Activated naive CD4-positive, alpha-beta T cell treated with anti-CD3 and anti-CD28 coated beads for 36 hours (primary cell): ENCODE results near the gene PDLIM1. TPM values are rescaled to one million over a fixed set of nuclear protein-coding genes. Genes with fewer than 3 reads are reported as not detected.

Experiments
- CTCF ChIA-PET: fragments of 350-600 bp; sonication (Branson Sonifier 250); formaldehyde crosslinking; loops from one replicate; lab custom pipeline; 2021; ENCODE audit warnings: antibody characterized with exemption; lab: Charles Lee
- DNase-seq: peaks from one replicate; pipeline ENCODE4 v3.0.0-alpha.2; 2020
- H3K27ac Mint-ChIP-seq: one replicate; pipeline ENCODE4 v1.8.0; 2021; ENCODE audit warnings: mild to moderate bottlenecking, mixed read lengths
- H3K27me3 Mint-ChIP-seq: one replicate; pipeline ENCODE4 v1.8.0; 2021; ENCODE audit warnings: low read depth, mixed read lengths
- H3K36me3 Mint-ChIP-seq: one replicate; pipeline ENCODE4 v1.8.0; 2021; ENCODE audit warnings: low read depth, mixed read lengths
- H3K4me1 Mint-ChIP-seq: one replicate; pipeline ENCODE4 v1.8.0; 2021; ENCODE audit warnings: low read depth, mixed read lengths
- H3K4me3 Mint-ChIP-seq: one replicate; pipeline ENCODE4 v1.8.0; 2021; ENCODE audit warnings: mild to moderate bottlenecking, moderate library complexity, mixed read lengths
- H3K9me3 Mint-ChIP-seq: one replicate; pipeline ENCODE4 v1.8.0; 2021; ENCODE audit warnings: mixed read lengths
- intact Hi-C: fragments of 100-400 bp; cut with micrococcal nuclease; formaldehyde crosslinking; loops from one replicate; pipeline ENCODE4 v1.15.1; 2023
- total RNA-seq, 2 experiments: library from RNA; stranded (reverse); gene quantifications; one replicate each; pipeline ENCODE4 v1.2.3, GENCODE V29; 2021

The PDLIM1 gene
- total RNA-seq, 2 experiments from 2014 or later = 0.27 to 0.33 TPM

GRCh38 chr10:95309958-95310357 is 19.2 kb upstream of the PDLIM1 start:
- H3K9me3 Mint-ChIP-seq = no peaks in the 10 kb centered on the region
- H3K4me3 Mint-ChIP-seq = no peak overlapping the region
- no peak for DNase-seq
- no peaks in the 10 kb centered on the region for H3K27me3 Mint-ChIP-seq
- H3K27ac Mint-ChIP-seq = no peak overlapping the region
- H3K4me1 Mint-ChIP-seq = peaks cover 2% of the 10 kb centered on the region
- no peaks in the 10 kb centered on the region for H3K36me3 Mint-ChIP-seq
- CTCF ChIA-PET = no interaction called here
- intact Hi-C loops = no loop called here

DNA sequence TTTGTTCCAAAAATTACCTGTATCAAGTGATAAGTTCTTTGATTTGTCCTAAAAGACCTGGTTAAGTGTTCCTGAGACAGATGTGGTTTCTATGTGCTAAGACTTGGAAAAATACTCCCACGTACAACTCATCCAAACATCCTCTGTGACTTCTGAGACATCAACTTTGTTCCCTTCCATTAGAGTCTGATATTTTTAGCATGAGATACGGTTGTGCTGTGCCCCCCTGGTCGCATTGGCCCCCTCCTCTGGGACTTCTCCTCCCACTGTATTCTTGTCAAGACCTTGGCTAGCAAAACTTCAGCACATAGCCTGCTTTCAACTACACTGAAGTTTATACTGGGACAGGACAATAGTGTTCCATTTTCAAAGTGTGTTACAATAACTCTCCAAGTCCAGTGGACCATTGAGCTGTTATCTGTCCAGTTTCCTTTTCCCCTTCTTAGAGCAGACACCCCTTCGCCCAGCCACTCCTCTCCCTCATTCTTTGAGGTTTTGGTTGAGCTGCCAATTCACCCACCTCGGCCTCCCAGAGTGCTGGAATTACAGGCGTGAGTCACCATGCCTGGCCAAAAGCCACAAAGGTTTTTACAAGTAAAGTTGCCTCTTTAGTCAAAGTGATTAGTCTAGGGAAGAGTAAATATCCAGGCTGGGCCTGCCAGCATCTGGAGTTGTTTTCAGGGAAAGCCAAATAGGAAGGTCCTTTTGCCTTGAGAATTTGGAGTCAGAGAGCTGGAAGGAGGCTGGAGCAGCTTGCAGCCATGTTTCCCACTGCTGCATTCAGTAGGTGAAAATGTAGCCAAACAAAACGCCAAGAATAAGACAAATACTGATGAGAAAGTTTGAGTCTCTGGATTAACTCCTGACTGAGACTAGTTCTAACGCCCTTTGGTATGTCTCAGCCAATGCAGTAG is 17.8 kb upstream of the PDLIM1 start:
- intact Hi-C loops = no loop called here
- CTCF ChIA-PET = no interaction called here

DNA sequence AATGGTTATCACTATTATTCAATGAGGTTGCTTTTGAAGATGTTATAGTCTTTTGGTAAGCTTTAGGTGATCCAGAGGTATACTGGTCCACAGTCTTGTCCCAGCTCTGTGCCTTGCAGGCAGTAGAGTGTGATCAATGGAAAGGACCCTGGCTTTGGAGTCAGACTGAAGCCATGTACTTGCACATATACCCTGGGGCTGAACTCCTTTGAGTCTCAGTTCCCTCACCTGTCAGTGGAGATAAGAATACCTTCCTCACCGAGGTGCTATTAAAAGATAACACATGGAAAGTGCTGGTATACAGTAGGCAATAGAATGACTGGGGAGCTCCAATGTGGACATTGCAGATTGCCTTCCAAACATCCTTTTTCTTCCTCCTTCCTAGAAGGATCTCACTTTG is 16.0 kb upstream of the PDLIM1 start:
- CTCF ChIA-PET = no interaction called here
- Mint-ChIP-seq H3K27me3 (no peaks in the 10 kb centered on the region), H3K4me3 (no peak overlapping the region), H3K36me3 (no peaks in the 10 kb centered on the region), H3K27ac (no peak overlapping the region), H3K4me1 (peaks cover 2% of the 10 kb centered on the region), H3K9me3 (no peaks in the 10 kb centered on the region)
- intact Hi-C loops = no loop called here
- no peak for DNase-seq

More for the DNA sequence above, 17.8 kb upstream of the PDLIM1 start:
- Mint-ChIP-seq H3K9me3 (no peaks in the 10 kb centered on the region), H3K4me1 (peaks cover 2% of the 10 kb centered on the region), H3K36me3 (no peaks in the 10 kb centered on the region), H3K27ac (no peak overlapping the region), H3K4me3 (no peak overlapping the region), H3K27me3 (no peaks in the 10 kb centered on the region)
- no peak for DNase-seq

DNA sequence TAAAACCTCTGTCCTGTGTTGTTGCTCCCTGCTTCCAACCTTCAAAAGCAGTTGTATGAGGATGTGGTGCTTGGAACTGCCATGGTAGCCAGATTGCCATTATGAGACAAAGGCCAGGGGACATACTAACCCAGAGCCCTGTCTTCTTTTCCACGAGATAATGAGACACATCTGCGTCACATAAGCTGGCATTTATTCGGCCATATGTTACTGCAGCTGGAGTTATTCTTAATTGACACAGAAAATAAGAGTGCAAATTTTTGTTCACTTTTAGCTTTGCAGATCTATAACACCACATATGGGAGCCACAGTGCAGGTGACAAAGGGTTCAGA is 15.5 kb upstream of the PDLIM1 start:
- peaks cover 2% of the 10 kb centered on the region for H3K4me1 Mint-ChIP-seq
- CTCF ChIA-PET = no interaction called here
- no peak for DNase-seq
- H3K4me3 Mint-ChIP-seq = no peak overlapping the region
- no peaks in the 10 kb centered on the region for H3K9me3 Mint-ChIP-seq
- no peak overlapping the region for H3K27ac Mint-ChIP-seq
- H3K27me3 Mint-ChIP-seq = no peaks in the 10 kb centered on the region
- intact Hi-C loops = no loop called here
- no peaks in the 10 kb centered on the region for H3K36me3 Mint-ChIP-seq

DNA sequence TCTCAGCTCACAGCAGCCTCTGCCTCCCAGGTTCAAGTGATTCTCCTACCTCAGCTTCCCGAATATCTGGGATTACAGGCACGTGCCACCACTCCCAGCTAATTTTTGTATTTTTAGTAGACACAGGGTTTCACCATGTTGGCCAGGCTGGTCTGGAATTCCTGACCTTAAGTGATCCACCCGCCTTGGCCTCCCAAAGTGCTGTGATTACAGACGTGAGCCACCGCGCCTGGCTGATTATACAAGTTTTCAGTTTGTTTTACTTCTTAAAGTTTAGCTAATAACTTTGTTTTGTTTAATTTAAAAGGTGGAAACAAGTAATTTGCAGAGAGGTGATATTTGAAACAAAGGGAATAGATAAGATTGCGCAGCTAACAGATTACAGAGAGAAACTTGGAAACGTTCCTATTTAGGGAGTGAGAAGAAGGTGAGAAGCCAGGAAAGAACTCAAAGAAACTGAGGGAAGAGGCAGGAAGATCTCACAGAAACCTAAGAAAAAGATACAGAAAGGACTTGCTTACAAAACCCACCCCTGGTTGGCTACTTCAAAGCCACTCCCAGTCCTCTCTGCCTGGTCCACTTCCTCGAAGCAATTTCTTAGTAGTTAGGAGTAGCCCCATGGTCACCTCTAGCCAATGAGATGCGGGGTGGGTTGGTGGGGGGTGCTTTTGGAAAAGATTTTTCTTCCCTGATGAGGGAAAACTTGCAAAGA is 15.0 kb upstream of the PDLIM1 start:
- no peak overlapping the region for H3K27ac Mint-ChIP-seq
- no peaks in the 10 kb centered on the region for H3K9me3 Mint-ChIP-seq
- intact Hi-C loops = no loop called here
- H3K4me1 Mint-ChIP-seq = peaks cover 2% of the 10 kb centered on the region
- DNase-seq = no peak
- no peaks in the 10 kb centered on the region for H3K36me3 Mint-ChIP-seq
- H3K27me3 Mint-ChIP-seq = no peaks in the 10 kb centered on the region
- H3K4me3 Mint-ChIP-seq = no peak overlapping the region
- CTCF ChIA-PET = no interaction called here

GRCh38 chr10:95304976-95305375 is 14.2 kb upstream of the PDLIM1 start:
- Mint-ChIP-seq H3K27ac (no peak overlapping the region), H3K9me3 (no peaks in the 10 kb centered on the region), H3K4me1 (no peaks in the 10 kb centered on the region), H3K27me3 (no peaks in the 10 kb centered on the region), H3K36me3 (no peaks in the 10 kb centered on the region), H3K4me3 (no peak overlapping the region)
- CTCF ChIA-PET = no interaction called here
- intact Hi-C loops = no loop called here
- no peak for DNase-seq

DNA sequence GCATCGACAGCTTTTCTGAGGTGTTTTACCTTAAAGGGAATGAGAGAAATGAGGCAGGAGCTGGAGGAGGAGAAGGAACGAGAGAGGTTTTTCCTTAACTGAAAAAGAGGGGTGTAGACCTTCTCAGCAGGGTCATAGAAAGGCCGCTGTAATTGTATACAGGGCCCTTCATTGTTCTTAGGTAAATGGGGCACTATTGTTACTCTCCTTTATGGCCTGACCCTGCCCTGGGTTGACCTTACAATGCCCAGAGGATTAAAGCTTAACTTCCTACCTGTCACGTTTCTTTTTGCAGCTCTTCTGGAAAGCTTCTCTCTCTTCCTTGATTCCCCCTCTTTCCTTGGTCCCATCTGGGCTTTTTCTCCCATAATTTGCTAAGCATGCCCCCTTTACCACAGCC is 13.7 kb upstream of the PDLIM1 start:
- Mint-ChIP-seq H3K4me1 (no peaks in the 10 kb centered on the region), H3K36me3 (no peaks in the 10 kb centered on the region), H3K4me3 (no peak overlapping the region), H3K9me3 (no peaks in the 10 kb centered on the region), H3K27me3 (no peaks in the 10 kb centered on the region), H3K27ac (no peak overlapping the region)
- CTCF ChIA-PET = no interaction called here
- intact Hi-C loops = no loop called here
- DNase-seq = no peak

DNA sequence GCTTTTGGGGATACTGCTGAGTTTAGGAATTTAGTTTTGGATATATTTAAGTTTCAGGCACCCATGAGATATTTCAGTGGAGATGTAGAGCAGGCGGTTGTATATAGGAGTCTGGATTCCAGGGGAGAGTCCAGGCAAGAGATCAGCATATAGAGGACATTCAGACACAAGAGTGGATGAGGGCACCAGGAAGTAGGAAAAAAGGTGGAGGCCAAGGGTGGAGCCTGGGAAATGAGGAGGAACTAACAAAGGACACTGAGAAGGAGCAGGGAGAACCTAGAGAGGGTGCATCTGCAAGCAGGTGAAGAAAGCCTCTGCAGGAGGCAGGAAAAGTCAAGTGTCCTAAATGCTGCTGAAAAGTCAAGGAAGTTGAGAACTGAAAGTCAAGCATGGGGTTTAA is 13.1 kb upstream of the PDLIM1 start:
- CTCF ChIA-PET = no interaction called here

DNA sequence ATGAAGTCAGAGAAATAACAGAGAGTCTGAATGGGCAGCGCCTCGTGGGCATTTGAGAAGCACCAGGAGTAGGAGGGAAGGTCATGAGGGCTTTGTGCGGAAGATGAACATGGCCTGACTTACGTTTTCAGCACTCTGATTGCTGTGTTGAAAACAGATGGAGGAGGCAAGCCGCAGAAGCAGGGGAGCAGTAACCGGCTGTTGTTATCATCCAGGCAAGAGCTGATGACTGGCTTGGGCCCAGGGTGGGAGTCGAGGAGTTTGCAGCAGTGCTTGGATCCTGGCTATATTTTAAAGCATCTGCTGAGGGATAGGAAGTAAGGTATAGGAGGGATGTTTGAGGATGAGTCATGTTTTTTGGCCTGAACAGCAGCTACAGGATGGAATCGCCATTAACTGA is 12.7 kb upstream of the PDLIM1 start:
- H3K4me1 Mint-ChIP-seq = no peaks in the 10 kb centered on the region
- H3K36me3 Mint-ChIP-seq = no peaks in the 10 kb centered on the region
- CTCF ChIA-PET = no interaction called here
- intact Hi-C loops = no loop called here
- DNase-seq = no peak
- H3K27ac Mint-ChIP-seq = no peak overlapping the region
- no peaks in the 10 kb centered on the region for H3K27me3 Mint-ChIP-seq
- H3K9me3 Mint-ChIP-seq = no peaks in the 10 kb centered on the region
- H3K4me3 Mint-ChIP-seq = no peak overlapping the region

More for the DNA sequence above, 13.1 kb upstream of the PDLIM1 start:
- intact Hi-C loops = no loop called here
- no peaks in the 10 kb centered on the region for H3K9me3 Mint-ChIP-seq
- H3K36me3 Mint-ChIP-seq = no peaks in the 10 kb centered on the region
- H3K4me3 Mint-ChIP-seq = no peak overlapping the region
- H3K27ac Mint-ChIP-seq = no peak overlapping the region
- no peaks in the 10 kb centered on the region for H3K4me1 Mint-ChIP-seq
- no peaks in the 10 kb centered on the region for H3K27me3 Mint-ChIP-seq
- no peak for DNase-seq

DNA sequence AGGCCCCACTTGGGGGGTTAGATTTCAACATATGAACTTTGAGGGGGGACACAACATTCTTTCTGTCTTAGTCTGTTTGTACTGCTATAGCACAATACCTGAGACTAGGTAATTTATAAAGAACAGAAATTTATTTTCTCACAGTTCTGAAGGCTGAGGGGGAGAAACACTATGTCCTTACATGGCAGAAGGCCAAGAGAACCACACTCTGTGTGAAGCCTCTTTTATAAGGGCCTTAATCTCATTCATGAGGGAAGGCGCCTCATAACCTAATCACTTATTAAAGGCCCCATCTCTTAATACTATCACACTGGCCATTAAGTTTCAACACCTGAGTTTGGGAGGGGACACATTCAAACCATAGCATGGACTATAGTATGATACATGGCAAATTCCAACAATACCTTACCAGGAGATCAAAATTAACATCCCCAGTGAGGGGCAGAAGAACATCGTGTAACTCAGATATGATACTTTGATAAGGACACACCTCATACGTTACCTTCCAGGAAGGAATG is 9.3 kb upstream of the PDLIM1 start:
- H3K9me3 Mint-ChIP-seq = no peaks in the 10 kb centered on the region
- intact Hi-C loops = no loop called here
- no peak overlapping the region for H3K27ac Mint-ChIP-seq
- CTCF ChIA-PET = no interaction called here
- peaks cover 5% of the 10 kb centered on the region for H3K27me3 Mint-ChIP-seq
- no peak for DNase-seq
- H3K4me1 Mint-ChIP-seq = peaks cover 8% of the 10 kb centered on the region
- H3K36me3 Mint-ChIP-seq = no peaks in the 10 kb centered on the region
- no peak overlapping the region for H3K4me3 Mint-ChIP-seq

DNA sequence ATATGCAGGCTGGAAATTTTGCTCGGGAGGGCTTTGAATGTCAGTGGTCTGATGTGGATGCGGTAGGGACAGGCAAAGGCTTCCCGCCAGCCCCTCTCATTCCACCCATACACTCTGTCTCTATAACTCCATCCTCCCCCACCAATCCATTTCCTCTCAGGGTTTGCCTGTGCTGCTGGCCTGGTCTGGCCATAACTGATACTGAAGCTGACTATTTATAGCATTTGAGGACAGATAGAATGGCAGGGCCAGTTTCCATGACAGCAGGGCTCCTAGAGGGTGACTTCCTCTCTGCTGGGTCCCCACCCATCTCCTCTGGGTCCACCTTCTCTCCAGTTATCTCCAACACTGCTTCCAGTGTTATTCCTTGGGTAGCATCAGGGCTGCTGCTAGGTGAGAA is 6.6 kb upstream of the PDLIM1 start:
- intact Hi-C loops = no loop called here
- no peaks in the 10 kb centered on the region for H3K36me3 Mint-ChIP-seq
- CTCF ChIA-PET = no interaction called here
- H3K27ac Mint-ChIP-seq = no peak overlapping the region
- peaks cover 14% of the 10 kb centered on the region for H3K27me3 Mint-ChIP-seq
- no peak for DNase-seq
- H3K4me1 Mint-ChIP-seq = peaks cover 10% of the 10 kb centered on the region
- H3K4me3 Mint-ChIP-seq = no peak overlapping the region
- H3K9me3 Mint-ChIP-seq = no peaks in the 10 kb centered on the region

- Mint-ChIP-seq H3K4me1 (peaks cover 10% of the 10 kb centered on the region), H3K27ac (no peak overlapping the region), H3K27me3 (peaks cover 18% of the 10 kb centered on the region), H3K9me3 (no peaks in the 10 kb centered on the region), H3K36me3 (no peaks in the 10 kb centered on the region), H3K4me3 (no peak overlapping the region)
- CTCF ChIA-PET = no interaction called here
- intact Hi-C loops = no loop called here
- no peak for DNase-seq
These were observed 6.0 kb upstream of the PDLIM1 start for GRCh38 chr10:95296764-95297163.
